ENCODE data around the gene ARID3A. TPM values are rescaled to one million over a fixed set of nuclear protein-coding genes. Genes with fewer than 3 reads are reported as not detected.
A peak's percentile ranks its signal among the peaks of the same experiment; 100 is the strongest.

ARID3A gene
- total and polyA plus RNA-seq, 2 of the 13 experiments (the other 11 are each of a cell fraction or from before 2014, with no cell fraction given): 71.3 to 77.9 TPM

DNA sequence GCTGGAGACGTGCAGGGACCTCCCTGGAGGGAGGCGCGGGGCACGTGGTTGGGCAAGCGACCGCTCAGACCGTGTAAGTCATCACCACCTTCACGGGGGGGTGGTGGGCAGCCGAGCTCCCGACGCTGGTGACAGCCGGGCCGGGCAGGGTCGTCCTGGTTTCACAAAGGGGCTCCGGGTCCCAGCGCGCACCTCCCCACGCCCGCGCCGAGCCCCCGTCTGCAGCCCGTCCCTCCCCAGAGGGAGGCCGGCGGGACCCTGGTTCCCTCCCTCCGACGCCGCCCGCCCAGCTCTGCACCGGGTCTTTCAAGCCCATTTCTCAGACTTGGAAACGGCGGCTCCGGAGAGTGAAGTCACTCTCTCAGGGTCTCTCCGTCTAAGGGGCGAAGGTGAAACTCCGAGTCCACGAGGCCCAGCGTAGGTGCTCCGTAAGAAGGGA is 729 bp upstream of the ARID3A start (continued):
- TF ChIP-seq, protein P1, sequence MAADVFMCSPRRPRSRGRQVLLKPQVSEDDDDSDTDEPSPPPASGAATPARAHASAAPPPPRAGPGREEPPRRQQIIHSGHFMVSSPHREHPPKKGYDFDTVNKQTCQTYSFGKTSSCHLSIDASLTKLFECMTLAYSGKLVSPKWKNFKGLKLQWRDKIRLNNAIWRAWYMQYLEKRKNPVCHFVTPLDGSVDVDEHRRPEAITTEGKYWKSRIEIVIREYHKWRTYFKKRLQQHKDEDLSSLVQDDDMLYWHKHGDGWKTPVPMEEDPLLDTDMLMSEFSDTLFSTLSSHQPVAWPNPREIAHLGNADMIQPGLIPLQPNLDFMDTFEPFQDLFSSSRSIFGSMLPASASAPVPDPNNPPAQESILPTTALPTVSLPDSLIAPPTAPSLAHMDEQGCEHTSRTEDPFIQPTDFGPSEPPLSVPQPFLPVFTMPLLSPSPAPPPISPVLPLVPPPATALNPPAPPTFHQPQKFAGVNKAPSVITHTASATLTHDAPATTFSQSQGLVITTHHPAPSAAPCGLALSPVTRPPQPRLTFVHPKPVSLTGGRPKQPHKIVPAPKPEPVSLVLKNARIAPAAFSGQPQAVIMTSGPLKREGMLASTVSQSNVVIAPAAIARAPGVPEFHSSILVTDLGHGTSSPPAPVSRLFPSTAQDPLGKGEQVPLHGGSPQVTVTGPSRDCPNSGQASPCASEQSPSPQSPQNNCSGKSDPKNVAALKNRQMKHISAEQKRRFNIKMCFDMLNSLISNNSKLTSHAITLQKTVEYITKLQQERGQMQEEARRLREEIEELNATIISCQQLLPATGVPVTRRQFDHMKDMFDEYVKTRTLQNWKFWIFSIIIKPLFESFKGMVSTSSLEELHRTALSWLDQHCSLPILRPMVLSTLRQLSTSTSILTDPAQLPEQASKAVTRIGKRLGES (CRISPR knock-in tag; IDR thresholded peaks at IDR 0.05; ENCODE audit: borderline replicate concordance): no peak
- no peak for TF ChIP-seq ATF7 (IDR thresholded peaks at IDR 0.05)
- peak; percentile 51; the same call in 1 of the 2 replicates for TF ChIP-seq ATF7 (CRISPR knock-in tag; IDR thresholded peaks at IDR 0.05)
- TF ChIP-seq MYNN (CRISPR knock-in tag; IDR thresholded peaks at IDR 0.05; ENCODE audit: low read depth): no peak
- TF ChIP-seq ZNF790 (CRISPR knock-in tag; IDR thresholded peaks at IDR 0.05; ENCODE audit: borderline replicate concordance): no peak
- 0 out of 2 replicates have a peak, but pooled peaks have one; percentile 31 for TF ChIP-seq SRY (CRISPR knock-in tag; IDR thresholded peaks at IDR 0.05)
- TF ChIP-seq, protein P2, sequence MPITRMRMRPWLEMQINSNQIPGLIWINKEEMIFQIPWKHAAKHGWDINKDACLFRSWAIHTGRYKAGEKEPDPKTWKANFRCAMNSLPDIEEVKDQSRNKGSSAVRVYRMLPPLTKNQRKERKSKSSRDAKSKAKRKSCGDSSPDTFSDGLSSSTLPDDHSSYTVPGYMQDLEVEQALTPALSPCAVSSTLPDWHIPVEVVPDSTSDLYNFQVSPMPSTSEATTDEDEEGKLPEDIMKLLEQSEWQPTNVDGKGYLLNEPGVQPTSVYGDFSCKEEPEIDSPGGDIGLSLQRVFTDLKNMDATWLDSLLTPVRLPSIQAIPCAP (CRISPR knock-in tag; IDR thresholded peaks at IDR 0.05; ENCODE audit: low read depth): no peak
- peak; percentile 75 for TF ChIP-seq ASH2L (IDR thresholded peaks at IDR 0.05; ENCODE audit: insufficient read length, low read depth, low read length)
- TF ChIP-seq SMARCE1 (IDR thresholded peaks at IDR 0.05; ENCODE audit: borderline replicate concordance): no peak
- TF ChIP-seq SAP130 (CRISPR knock-in tag; IDR thresholded peaks at IDR 0.05; ENCODE audit: low read depth): peak; percentile 71
- no peak for TF ChIP-seq KDM5A (IDR thresholded peaks at IDR 0.05; ENCODE audit: borderline replicate concordance, low read length)
- no peak for TF ChIP-seq ZFP90 (CRISPR knock-in tag; IDR thresholded peaks at IDR 0.05; ENCODE audit: borderline replicate concordance)
- TF ChIP-seq, protein P3, sequence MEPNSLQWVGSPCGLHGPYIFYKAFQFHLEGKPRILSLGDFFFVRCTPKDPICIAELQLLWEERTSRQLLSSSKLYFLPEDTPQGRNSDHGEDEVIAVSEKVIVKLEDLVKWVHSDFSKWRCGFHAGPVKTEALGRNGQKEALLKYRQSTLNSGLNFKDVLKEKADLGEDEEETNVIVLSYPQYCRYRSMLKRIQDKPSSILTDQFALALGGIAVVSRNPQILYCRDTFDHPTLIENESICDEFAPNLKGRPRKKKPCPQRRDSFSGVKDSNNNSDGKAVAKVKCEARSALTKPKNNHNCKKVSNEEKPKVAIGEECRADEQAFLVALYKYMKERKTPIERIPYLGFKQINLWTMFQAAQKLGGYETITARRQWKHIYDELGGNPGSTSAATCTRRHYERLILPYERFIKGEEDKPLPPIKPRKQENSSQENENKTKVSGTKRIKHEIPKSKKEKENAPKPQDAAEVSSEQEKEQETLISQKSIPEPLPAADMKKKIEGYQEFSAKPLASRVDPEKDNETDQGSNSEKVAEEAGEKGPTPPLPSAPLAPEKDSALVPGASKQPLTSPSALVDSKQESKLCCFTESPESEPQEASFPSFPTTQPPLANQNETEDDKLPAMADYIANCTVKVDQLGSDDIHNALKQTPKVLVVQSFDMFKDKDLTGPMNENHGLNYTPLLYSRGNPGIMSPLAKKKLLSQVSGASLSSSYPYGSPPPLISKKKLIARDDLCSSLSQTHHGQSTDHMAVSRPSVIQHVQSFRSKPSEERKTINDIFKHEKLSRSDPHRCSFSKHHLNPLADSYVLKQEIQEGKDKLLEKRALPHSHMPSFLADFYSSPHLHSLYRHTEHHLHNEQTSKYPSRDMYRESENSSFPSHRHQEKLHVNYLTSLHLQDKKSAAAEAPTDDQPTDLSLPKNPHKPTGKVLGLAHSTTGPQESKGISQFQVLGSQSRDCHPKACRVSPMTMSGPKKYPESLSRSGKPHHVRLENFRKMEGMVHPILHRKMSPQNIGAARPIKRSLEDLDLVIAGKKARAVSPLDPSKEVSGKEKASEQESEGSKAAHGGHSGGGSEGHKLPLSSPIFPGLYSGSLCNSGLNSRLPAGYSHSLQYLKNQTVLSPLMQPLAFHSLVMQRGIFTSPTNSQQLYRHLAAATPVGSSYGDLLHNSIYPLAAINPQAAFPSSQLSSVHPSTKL (CRISPR knock-in tag; IDR thresholded peaks at IDR 0.05): 0 out of 2 replicates have a peak, but pooled peaks have one; percentile 6
- TF ChIP-seq ZMYM3 (CRISPR knock-in tag; IDR thresholded peaks at IDR 0.05): peak; percentile 88
- TF ChIP-seq ZNF235 (CRISPR knock-in tag; IDR thresholded peaks at IDR 0.05; ENCODE audit: borderline replicate concordance): peak; percentile 24; the same call in 1 of the 2 replicates
- TF ChIP-seq SRSF4 (IDR thresholded peaks at IDR 0.05; ENCODE audit: low read depth, low read length, poor library complexity, severe bottlenecking): no peak
- TF ChIP-seq RNF2 (conservative IDR thresholded peaks at IDR 0.05; ENCODE audit: low read depth): peak; percentile 38; the same call in 1 of the 2 replicates
- TF ChIP-seq ZSCAN29 (CRISPR knock-in tag; conservative IDR thresholded peaks at IDR 0.05): 0 out of 2 replicates have a peak, but pooled peaks have one; percentile 6
- TF ChIP-seq SNAPC2 (CRISPR knock-in tag; IDR thresholded peaks at IDR 0.05): 0 out of 2 replicates have a peak, but pooled peaks have one; percentile 16
- peak; percentile 31 for TF ChIP-seq HNRNPLL (IDR thresholded peaks at IDR 0.05; ENCODE audit: low read depth, low read length, poor library complexity, severe bottlenecking)
- TF ChIP-seq, protein P4, sequence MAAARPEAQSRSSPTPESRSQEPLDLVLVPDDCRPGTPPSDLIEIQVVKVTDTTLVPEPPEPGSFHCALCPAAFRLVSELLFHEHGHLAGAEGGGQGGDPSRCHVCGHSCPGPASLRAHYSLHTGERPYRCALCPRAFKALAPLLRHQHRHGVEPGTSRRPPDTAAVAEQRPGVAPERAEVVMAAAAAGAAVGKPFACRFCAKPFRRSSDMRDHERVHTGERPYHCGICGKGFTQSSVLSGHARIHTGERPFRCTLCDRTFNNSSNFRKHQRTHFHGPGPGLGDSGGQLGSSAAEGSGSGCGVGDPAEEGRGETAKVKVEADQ (CRISPR knock-in tag; IDR thresholded peaks at IDR 0.05; ENCODE audit: borderline replicate concordance): no peak
- TF ChIP-seq HMG20A (CRISPR knock-in tag; IDR thresholded peaks at IDR 0.05; ENCODE audit: borderline replicate concordance): no peak

Measured in HepG2 (cell line).